Activated naive CD4-positive, alpha-beta T cell treated with anti-CD3 and anti-CD28 coated beads, Interleukin-2, amount 10 ng/mL, durations not matched to agents 7 days and 5 days (primary cell): ENCODE results near the gene CHD1L.

ENCODE experiments used
- CTCF ChIA-PET: fragments of 350-600 bp; sonication (Branson Sonifier 250); formaldehyde crosslinking; loops from one replicate; lab custom pipeline; 2021; ENCODE audit warnings: antibody characterized with exemption; lab: Charles Lee
- DNase-seq: peaks from one replicate; pipeline ENCODE4 v3.0.0-alpha.2; 2020
- H3K27ac Mint-ChIP-seq: one replicate; pipeline ENCODE4 v1.8.0; 2021; ENCODE audit warnings: mild to moderate bottlenecking, moderate library complexity, mixed read lengths
- H3K27me3 Mint-ChIP-seq: one replicate; pipeline ENCODE4 v1.8.0; 2021; ENCODE audit warnings: mild to moderate bottlenecking, mixed read lengths
- H3K36me3 Mint-ChIP-seq: one replicate; pipeline ENCODE4 v1.8.0; 2021; ENCODE audit warnings: mixed read lengths
- H3K4me1 Mint-ChIP-seq: one replicate; pipeline ENCODE4 v1.8.0; 2021; ENCODE audit warnings: mixed read lengths
- H3K4me3 Mint-ChIP-seq: one replicate; pipeline ENCODE4 v1.8.0; 2021; ENCODE audit warnings: mild to moderate bottlenecking, moderate library complexity, mixed read lengths
- H3K9me3 Mint-ChIP-seq: one replicate; pipeline ENCODE4 v1.8.0; 2021; ENCODE audit warnings: mixed read lengths

Gene CHD1L

DNA sequence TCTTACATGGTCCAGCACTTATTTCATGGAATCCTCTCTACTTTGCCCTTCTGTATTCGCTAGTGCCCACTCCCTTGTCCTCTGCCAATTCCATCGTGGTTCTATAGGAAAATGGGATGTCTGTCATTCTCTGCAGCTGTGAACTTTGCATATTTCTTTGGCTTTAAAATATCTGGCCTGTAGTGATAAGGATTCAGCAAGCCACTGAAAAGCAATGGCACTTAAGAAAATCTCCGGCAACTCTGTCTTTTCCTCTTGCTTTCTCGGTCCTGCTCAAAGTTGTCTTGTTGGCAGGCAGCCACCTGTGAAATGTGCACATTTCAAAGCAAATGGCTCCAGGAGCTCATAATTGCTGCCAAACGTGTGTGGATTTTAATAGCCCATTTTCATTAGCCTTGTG is 91.8 kb downstream of the CHD1L start:
- DNase-seq = no peak
- Mint-ChIP-seq H3K27me3 (peaks cover 21% of the 10 kb centered on the region), H3K36me3 (no peaks in the 10 kb centered on the region), H3K4me3 (no peak overlapping the region), H3K9me3 (no peaks in the 10 kb centered on the region), H3K27ac (no peak overlapping the region), H3K4me1 (no peaks in the 10 kb centered on the region)
- CTCF ChIA-PET = interaction anchor here (0.7 kb wide), 1 partner anchor 299 kb away, joined by 3 read pairs; no protein-coding TSS in a partner anchor

DNA sequence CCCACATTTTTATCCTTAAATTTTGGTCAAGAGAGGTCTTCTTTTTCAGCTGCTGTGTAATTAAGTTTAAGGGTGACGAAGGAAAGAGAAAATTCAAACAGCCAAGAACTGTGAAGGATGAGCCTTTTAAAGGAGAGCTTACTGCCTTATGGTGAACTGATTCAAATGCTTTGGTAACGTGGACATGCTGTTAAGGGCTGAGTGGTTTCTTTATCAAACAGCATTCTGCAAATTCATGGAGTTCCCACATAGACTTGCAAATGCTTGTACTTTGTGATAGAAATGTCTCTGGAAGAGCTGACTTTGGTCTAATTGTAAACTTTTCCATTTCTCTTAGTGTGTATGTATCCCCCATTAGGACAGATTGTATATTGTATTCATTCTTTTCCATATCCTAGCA is 93.8 kb downstream of the CHD1L start:
- no peaks in the 10 kb centered on the region for H3K4me1 Mint-ChIP-seq

DNA sequence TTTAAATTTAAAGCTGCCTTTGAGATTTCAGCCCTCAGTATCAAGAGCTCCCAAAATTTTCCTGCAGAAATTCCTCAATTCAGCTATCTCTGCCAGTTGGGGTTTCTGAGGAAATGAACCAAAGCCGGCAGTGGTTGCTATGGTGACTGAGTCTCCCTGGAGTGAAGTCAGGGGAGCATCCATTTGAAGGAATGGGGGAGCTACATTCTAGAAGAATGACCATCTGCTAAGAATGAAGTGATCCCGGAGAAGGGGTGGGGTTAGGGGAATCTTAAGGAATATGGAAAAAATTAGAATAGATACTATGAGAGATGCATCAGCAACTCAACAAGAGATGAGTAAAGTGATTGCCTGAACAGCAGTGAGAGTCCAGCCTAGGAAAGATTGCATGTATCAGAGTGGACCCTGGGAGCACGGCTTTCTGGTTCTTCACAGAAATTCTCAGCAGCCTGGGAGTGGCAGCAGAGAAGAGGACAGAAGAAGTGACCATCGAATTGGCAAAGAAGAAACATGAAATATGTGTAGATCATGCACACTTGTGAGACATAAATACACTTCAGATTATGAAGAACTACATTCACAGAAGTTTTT is 94.7 kb downstream of the CHD1L start:
- H3K27me3 Mint-ChIP-seq = peaks cover 35% of the 10 kb centered on the region
- H3K36me3 Mint-ChIP-seq = no peaks in the 10 kb centered on the region
- no peak for DNase-seq
- no peak overlapping the region for H3K4me3 Mint-ChIP-seq
- CTCF ChIA-PET = no interaction called here
- no peaks in the 10 kb centered on the region for H3K9me3 Mint-ChIP-seq
- H3K27ac Mint-ChIP-seq = no peak overlapping the region
- H3K4me1 Mint-ChIP-seq = no peaks in the 10 kb centered on the region

More for the DNA sequence above, 93.8 kb downstream of the CHD1L start:
- no peak for DNase-seq
- Mint-ChIP-seq H3K27me3 (peaks cover 30% of the 10 kb centered on the region), H3K27ac (no peak overlapping the region), H3K36me3 (no peaks in the 10 kb centered on the region), H3K4me3 (no peak overlapping the region), H3K9me3 (no peaks in the 10 kb centered on the region)
- CTCF ChIA-PET = no interaction called here

DNA sequence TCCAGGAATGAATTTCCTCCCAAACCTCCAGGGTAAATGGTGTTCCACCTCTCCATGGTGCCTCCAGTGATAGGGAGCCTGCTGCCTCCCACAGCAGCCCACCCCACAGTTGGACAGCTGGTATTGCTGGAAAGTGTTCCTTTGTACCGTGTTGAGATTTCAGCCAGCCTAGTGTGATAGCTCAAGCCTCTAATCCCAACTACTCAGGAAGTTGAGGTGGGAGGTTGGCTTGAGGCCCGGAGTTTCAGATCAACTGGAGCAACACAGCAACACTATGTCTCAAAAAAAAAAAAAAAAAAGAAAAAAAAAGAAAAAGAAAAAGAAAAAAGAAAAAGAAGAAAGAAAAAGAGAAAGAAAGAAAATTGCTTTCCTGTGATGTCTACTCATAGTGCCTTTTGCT is 96.1 kb downstream of the CHD1L start:
- H3K27me3 Mint-ChIP-seq = peaks cover 38% of the 10 kb centered on the region
- DNase-seq = no peak
- H3K4me3 Mint-ChIP-seq = no peak overlapping the region

DNA sequence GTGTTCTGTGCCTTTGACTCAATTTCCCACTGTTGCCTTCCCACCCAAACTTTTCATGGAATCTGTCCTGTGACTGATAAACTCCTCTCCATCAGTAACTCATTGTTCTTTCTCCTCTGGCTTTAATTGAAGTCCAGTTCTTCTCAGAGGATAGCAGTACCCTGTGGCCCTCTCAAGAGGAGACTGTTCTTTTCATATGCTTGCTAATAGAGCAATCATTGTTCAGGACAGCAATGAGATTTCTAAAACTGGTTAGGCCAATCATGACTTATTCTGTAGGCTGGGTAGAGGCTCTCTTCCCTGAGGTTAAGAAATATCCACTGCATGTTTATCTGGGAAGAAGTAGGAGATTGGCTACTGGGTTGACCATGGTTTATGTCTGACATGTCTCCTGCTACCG is 98.8 kb downstream of the CHD1L start:
- H3K27ac Mint-ChIP-seq = no peak overlapping the region
- no peak for DNase-seq
- no peak overlapping the region for H3K4me3 Mint-ChIP-seq
- H3K9me3 Mint-ChIP-seq = no peaks in the 10 kb centered on the region
- H3K27me3 Mint-ChIP-seq = peaks cover 32% of the 10 kb centered on the region
- no peaks in the 10 kb centered on the region for H3K4me1 Mint-ChIP-seq
- H3K36me3 Mint-ChIP-seq = no peaks in the 10 kb centered on the region
- CTCF ChIA-PET = no interaction called here

More for the DNA sequence above, 96.1 kb downstream of the CHD1L start:
- Mint-ChIP-seq H3K36me3 (no peaks in the 10 kb centered on the region), H3K27ac (no peak overlapping the region), H3K9me3 (no peaks in the 10 kb centered on the region), H3K4me1 (no peaks in the 10 kb centered on the region)
- CTCF ChIA-PET = no interaction called here
